HCT116 (cell line): ENCODE measurements around the gene BACE1. TPM values are rescaled to one million over a fixed set of nuclear protein-coding genes. Genes with fewer than 3 reads are reported as not detected.

Experiments
- ATAC-seq: fragments of 200-7000 bp; cut with Tn5 transposase; 2 replicates; pipeline ENCODE4 v1.9.1; 2020; ENCODE audit warnings: mild to moderate bottlenecking, moderate library complexity
- BruUV-seq: library from RNA; stranded (reverse); fragments of 400-500 nt; replicated peaks from 2 replicates; lab custom pipeline; 2021; lab: Mats Ljungman, UMichigan
- CTCF ChIA-PET: fragments of 300-600 bp; sonication (Branson Sonifier 250); formaldehyde crosslinking; loops from one replicate; lab custom pipeline; 2021; ENCODE audit warnings: antibody characterized with exemption; lab: Charles Lee
- POLR2A ChIA-PET: fragments of 300-600, 350-600 bp; sonication (Branson Sonifier 250); formaldehyde crosslinking; loops from one replicate; lab custom pipeline; 2021; ENCODE audit warnings: antibody characterized with exemption; lab: Charles Lee
- RAD21 ChIA-PET, 2 experiments: fragments of 300-600 bp; sonication (Branson Sonifier 250); formaldehyde crosslinking; loops; one replicate each; lab custom pipeline; 2023; ENCODE audit warnings: low total read pairs in 2 of 2; ENCODE audit not compliant: uncharacterized antibody in 2 of 2, unreplicated experiment in 2 of 2, low non-redundant PET in 1 of 2; lab: Charles Lee
- DNase-seq: peaks from one replicate; pipeline ENCODE4 v3.0.0-alpha.2; 2010; ENCODE audit warnings: low read depth, low spot score
- H2AFZ ChIP-seq: fragments of 200-600 bp; shearing (Covaris generic), sonication (generic); 2 replicates; pipeline ENCODE4 v1.6.1; 2017; ENCODE audit warnings: low read depth, mixed run types, mixed read lengths, antibody characterized with exemption, low read length; ENCODE audit not compliant: poor library complexity, severe bottlenecking
- H3K27ac ChIP-seq: 2 replicates; pipeline ENCODE4 v1.5.1; 2012; ENCODE audit warnings: low read depth, low read length
- H3K27me3 ChIP-seq: fragments of 200-600 bp; sonication (generic); 2 replicates; pipeline ENCODE4 v1.6.1; 2016; ENCODE audit warnings: mixed run types, low read length, mixed read lengths; ENCODE audit not compliant: insufficient read depth
- H3K36me3 ChIP-seq, 2 experiments: fragments of 200-500 bp in 1 of 2; fragments of 200-600 bp in 1 of 2; sonication (Bioruptor generic) in 1 of 2; sonication (generic) in 1 of 2; 2 replicates each; pipeline versions ENCODE4 v1.5.1 to v1.6.1; 2014 to 2016; ENCODE audit warnings: low read length in 2 of 2, inconsistent platforms in 1 of 2, mixed read lengths in 1 of 2, mixed run types in 1 of 2; ENCODE audit not compliant: insufficient read depth in 2 of 2, control insufficient read depth in 1 of 2
- H3K4me1 ChIP-seq, 2 experiments: fragments of 200-600 bp in 1 of 2; sonication (generic) in 1 of 2; 2 replicates each; pipeline versions ENCODE4 v1.5.1 to v1.6.1; 2012 to 2017; ENCODE audit warnings: low read length in 2 of 2, inconsistent platforms in 1 of 2, mild to moderate bottlenecking in 1 of 2, mixed read lengths in 1 of 2, mixed run types in 1 of 2, moderate library complexity in 1 of 2; ENCODE audit not compliant: insufficient read depth in 2 of 2, control insufficient read depth in 1 of 2
- H3K4me2 ChIP-seq: fragments of 200-600 bp; sonication (generic); 2 replicates; pipeline ENCODE4 v1.6.1; 2017; ENCODE audit warnings: mixed run types, low read length, mixed read lengths
- H3K4me3 ChIP-seq, 2 experiments: fragments of 200-600 bp in 1 of 2; sonication (generic) in 1 of 2; replicated peaks in 1 of 2; 2 replicates each; pipeline ENCODE4 v1.5.1; 2011 to 2016; ENCODE audit warnings: low read length in 2 of 2, control low read depth in 1 of 2, low read depth in 1 of 2, mild to moderate bottlenecking in 1 of 2, mixed read lengths in 1 of 2, mixed run types in 1 of 2
- H3K79me2 ChIP-seq: fragments of 200-600 bp; sonication (generic); 2 replicates; pipeline ENCODE4 v1.6.1; 2017; ENCODE audit warnings: mild to moderate bottlenecking, mixed run types, low read length, moderate library complexity, mixed read lengths; ENCODE audit not compliant: insufficient read depth
- H3K9ac ChIP-seq: fragments of 200-600 bp; sonication (generic); 2 replicates; pipeline ENCODE4 v1.6.1; 2016; ENCODE audit warnings: low read length, mixed read lengths
- H3K9me2 ChIP-seq: fragments of 200-600 bp; sonication (generic), shearing (Covaris generic); 2 replicates; pipeline ENCODE4 v1.6.1; 2017; ENCODE audit warnings: mixed run types, mild to moderate bottlenecking, moderate library complexity; ENCODE audit not compliant: insufficient read depth
- H3K9me3 ChIP-seq, 2 experiments: fragments of 200-500 bp in 1 of 2; fragments of 200-600 bp in 1 of 2; sonication (Bioruptor generic) in 1 of 2; sonication (generic) in 1 of 2; 2 replicates each; pipeline ENCODE4 v1.6.1; 2014 to 2017; ENCODE audit warnings: low read length in 2 of 2, mixed read lengths in 2 of 2, inconsistent platforms in 1 of 2, low read depth in 1 of 2, mild to moderate bottlenecking in 1 of 2, mixed run types in 1 of 2, moderate library complexity in 1 of 2; ENCODE audit not compliant: control insufficient read depth in 1 of 2, insufficient read depth in 1 of 2
- H4K20me1 ChIP-seq: fragments of 200-600 bp; sonication (generic), shearing (Covaris generic); 2 replicates; pipeline ENCODE4 v1.6.1; 2017; ENCODE audit warnings: mixed run types, mild to moderate bottlenecking, moderate library complexity; ENCODE audit not compliant: insufficient read depth
- CBX3 ChIP-seq: IDR thresholded peaks from 2 replicates; pipeline ENCODE4 v1.6.1; 2012; ENCODE audit warnings: low read depth
- CTCF ChIP-seq, 3 experiments: fragments of 200-600 bp in 1 of 3; sonication (generic) in 1 of 3; IDR thresholded peaks in 2 of 3; conservative IDR thresholded peaks in 1 of 3; 2 replicates each; pipeline ENCODE4 v1.5.1; 2012 to 2017; ENCODE audit warnings: low read depth in 2 of 3, low read length in 2 of 3, antibody characterized with exemption in 1 of 3, borderline replicate concordance in 1 of 3, control low read depth in 1 of 3, mild to moderate bottlenecking in 1 of 3, mixed read lengths in 1 of 3, mixed run types in 1 of 3, moderate library complexity in 1 of 3; ENCODE audit not compliant: insufficient read depth in 1 of 3
- EGR1 ChIP-seq: IDR thresholded peaks from 2 replicates; pipeline ENCODE4 v1.6.1; 2012; ENCODE audit warnings: low read depth
- ELF1 ChIP-seq: IDR thresholded peaks from 2 replicates; pipeline ENCODE4 v1.6.1; 2012; ENCODE audit warnings: low read depth, borderline replicate concordance
- EZH2 ChIP-seq: fragments of 200-600 bp; sonication (generic); IDR thresholded peaks from 2 replicates; pipeline ENCODE4 v1.6.1; 2017; ENCODE audit warnings: antibody characterized with exemption, mixed run types
- EZH2phosphoT487 ChIP-seq: fragments of 200-600 bp; IDR thresholded peaks from 2 replicates; pipeline ENCODE4 v1.6.1; 2018; ENCODE audit warnings: antibody characterized with exemption, borderline replicate concordance
- FOSL1 ChIP-seq: IDR thresholded peaks from 2 replicates; pipeline ENCODE4 v1.6.1; 2012; ENCODE audit warnings: low read depth
- MAX ChIP-seq: IDR thresholded peaks from 2 replicates; pipeline ENCODE4 v1.6.1; 2012
- POLR2A ChIP-seq: IDR thresholded peaks from 2 replicates; pipeline ENCODE4 v1.7.0; 2011; ENCODE audit warnings: borderline replicate concordance; ENCODE audit not compliant: insufficient read depth, insufficient read length; ENCODE audit errors: extremely low read depth
- POLR2AphosphoS5 ChIP-seq: IDR thresholded peaks from 2 replicates; pipeline ENCODE4 v1.6.1; 2011; ENCODE audit warnings: mild to moderate bottlenecking, low read depth, low read length, moderate library complexity
- RAD21 ChIP-seq: IDR thresholded peaks from 2 replicates; pipeline ENCODE4 v1.6.1; 2012; ENCODE audit warnings: low read depth, mild to moderate bottlenecking
- REST ChIP-seq: IDR thresholded peaks from 2 replicates; pipeline ENCODE4 v1.6.1; 2012; ENCODE audit warnings: low read depth
- SP1 ChIP-seq: IDR thresholded peaks from 2 replicates; pipeline ENCODE4 v1.6.1; 2012; ENCODE audit warnings: low read depth
- SRF ChIP-seq: IDR thresholded peaks from 2 replicates; pipeline ENCODE4 v1.6.1; 2012; ENCODE audit warnings: low read depth
- YY1 ChIP-seq: IDR thresholded peaks from 2 replicates; pipeline ENCODE4 v1.6.1; 2011; ENCODE audit warnings: low read length, low read depth, moderate library complexity, mild to moderate bottlenecking; ENCODE audit not compliant: insufficient replicate concordance; ENCODE audit errors: extremely low read depth
- ZNF274 ChIP-seq: fragments of 200-500 bp; sonication (Bioruptor generic); IDR thresholded peaks from 2 replicates; pipeline ENCODE4 v1.6.1; 2014; ENCODE audit warnings: mild to moderate bottlenecking, low read depth, low read length, inconsistent platforms
- intact Hi-C: fragments of 100-400 bp; cut with micrococcal nuclease; formaldehyde crosslinking; loops from 2 replicates; pipeline ENCODE4 v1.10.0; 2022
- total RNA-seq: library from RNA; stranded (reverse); gene quantifications from one replicate; pipeline ENCODE4 v1.2.1, GENCODE V29; 2021; ENCODE audit not compliant: unreplicated experiment

BACE1 gene
- total RNA-seq, 1 experiment from 2014 or later: 8.5 TPM

GRCh38 chr11:117334896-117335295 is 18.8 kb upstream of the BACE1 start:
- DNase-seq (no peak), ATAC-seq (no peak)
- H3K36me3 ChIP-seq: no peaks in the 10 kb centered on the region; a peak in 1 of 4 replicates
- intact Hi-C loops: no loop called here
- no peak overlapping the region for H3K9ac ChIP-seq
- H3K9me3 ChIP-seq: no peaks in the 10 kb centered on the region
- no peaks in the 10 kb centered on the region for H3K79me2 ChIP-seq
- no peaks in the 10 kb centered on the region for H3K27me3 ChIP-seq
- ChIA-PET POLR2A (no interaction called here), CTCF (no interaction called here), RAD21 (no interaction called here)
- no peaks in the 10 kb centered on the region for H3K9me2 ChIP-seq
- no peak overlapping the region for H3K4me3 ChIP-seq
- H3K27ac ChIP-seq: no peak overlapping the region
- H3K4me2 ChIP-seq: no peak overlapping the region
- TF ChIP-seq SRF (no peak), POLR2A (no peak), ELF1 (no peak), SP1 (no peak), ZNF274 (no peak), CTCF (IDR thresholded peaks at IDR 0.05 in 2 of 3, conservative IDR thresholded peaks at IDR 0.05 in 1 of 3; ENCODE audit: borderline replicate concordance in 1 of 3, insufficient read depth in 1 of 3, low read depth in 2 of 3, low read length in 2 of 3) (no peak), EGR1 (no peak)
- no peaks in the 10 kb centered on the region for H4K20me1 ChIP-seq
- H3K4me1 ChIP-seq: peaks cover 0 to 7% of the 10 kb centered on the region in 2 experiments; a peak in 2 of 4 replicates
- BruUV-seq: no TSS peak
- H2AFZ ChIP-seq: no peak overlapping the region

GRCh38 chr11:117333917-117334316 is 17.9 kb upstream of the BACE1 start:
- ChIA-PET CTCF (no interaction called here), POLR2A (no interaction called here), RAD21 (no interaction called here)
- H3K4me1 ChIP-seq: peaks cover 0 to 17% of the 10 kb centered on the region in 2 experiments; a peak in 2 of 4 replicates
- no peaks in the 10 kb centered on the region for H3K27me3 ChIP-seq
- no peak overlapping the region for H3K4me2 ChIP-seq
- intact Hi-C loops: no loop called here
- H3K79me2 ChIP-seq: no peaks in the 10 kb centered on the region
- no TSS peak for BruUV-seq
- ATAC-seq (no peak), DNase-seq (no peak)
- no peak overlapping the region for H3K9ac ChIP-seq
- H3K4me3 ChIP-seq: no peak overlapping the region
- H3K36me3 ChIP-seq: no peaks in the 10 kb centered on the region; a peak in 1 of 4 replicates
- no peaks in the 10 kb centered on the region for H3K9me3 ChIP-seq
- no peaks in the 10 kb centered on the region for H4K20me1 ChIP-seq
- no peak overlapping the region for H3K27ac ChIP-seq
- H3K9me2 ChIP-seq: no peaks in the 10 kb centered on the region
- no peak overlapping the region for H2AFZ ChIP-seq
- TF ChIP-seq SRF (no peak), CBX3 (no peak), EZH2 (no peak), EZH2phosphoT487 (no peak), YY1 (no peak), MAX (no peak), POLR2AphosphoS5 (no peak), RAD21 (no peak), REST (no peak), FOSL1 (no peak), POLR2A (no peak)
